ENCODE results near the gene SPRR3. TPM values are rescaled to one million over a fixed set of nuclear protein-coding genes. Genes with fewer than 3 reads are reported as not detected.
"Not testable (repeated sequence)": the region's sequence is repeated elsewhere in the genome, so short reads cannot be mapped to it uniquely, and the experiment has no call there.

Gene SPRR3
- total RNA-seq, 1 donor from 2014 or later = not detected

DNA sequence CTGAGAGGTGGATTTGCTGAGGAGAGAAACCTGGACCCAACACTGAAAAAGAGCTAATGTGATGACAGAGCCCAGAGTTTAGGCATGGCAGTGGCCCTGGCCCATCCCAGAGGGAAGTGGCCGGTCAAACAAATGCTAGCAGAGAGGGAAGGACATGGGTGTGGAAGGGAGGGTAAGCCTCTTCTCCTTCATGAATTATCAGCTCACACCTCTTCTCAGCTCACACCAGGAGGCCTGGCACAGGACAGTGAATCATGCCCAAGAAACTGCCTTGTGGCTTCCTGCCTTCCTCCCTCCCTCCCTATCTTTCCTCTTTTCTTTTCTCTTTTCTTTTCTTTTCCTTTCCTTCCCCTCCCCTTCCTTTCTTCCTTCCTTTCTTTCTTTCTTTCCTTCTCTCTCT is 1.3 kb upstream of the SPRR3 start:
- H3K9me3 Mint-ChIP-seq (ENCODE audit: low read depth) = peaks cover 9% of the 10 kb centered on the region

GRCh38 chr1:153011235-153011758 is 9.7 kb downstream of the SPRR3 start:
- not testable (repeated sequence) for H3K9me3 Mint-ChIP-seq (ENCODE audit: low read depth); DNase-seq (ENCODE audit: low spot score, unreplicated experiment); H3K27me3 Mint-ChIP-seq; H3K4me1 Mint-ChIP-seq (ENCODE audit: low read depth); H3K36me3 Mint-ChIP-seq (ENCODE audit: insufficient read depth); H3K27ac Mint-ChIP-seq; H3K4me3 Mint-ChIP-seq (ENCODE audit: low read depth)

More for the DNA sequence above, 1.3 kb upstream of the SPRR3 start:
- H3K4me1 Mint-ChIP-seq (ENCODE audit: low read depth) = peaks cover 10% of the 10 kb centered on the region
- no peak overlapping the region for H3K4me3 Mint-ChIP-seq (ENCODE audit: low read depth)
- H3K27ac Mint-ChIP-seq = no peak overlapping the region
- TF ChIP-seq CTCF (IDR thresholded peaks at IDR 0.05; ENCODE audit: unreplicated experiment) = no peak
- no peaks in the 10 kb centered on the region for H3K27me3 Mint-ChIP-seq
- H3K36me3 Mint-ChIP-seq (ENCODE audit: insufficient read depth) = no peaks in the 10 kb centered on the region
- DNase-seq (ENCODE audit: low spot score, unreplicated experiment) = no peak

- peaks cover 13% of the 10 kb centered on the region for H3K4me1 Mint-ChIP-seq (ENCODE audit: low read depth)
- not testable (repeated sequence) for H3K9me3 Mint-ChIP-seq (ENCODE audit: low read depth); H3K27ac Mint-ChIP-seq; H3K36me3 Mint-ChIP-seq (ENCODE audit: insufficient read depth); H3K27me3 Mint-ChIP-seq; DNase-seq (ENCODE audit: low spot score, unreplicated experiment); H3K4me3 Mint-ChIP-seq (ENCODE audit: low read depth)
Observed at GRCh38 chr1:153021829-153022228, 20.3 kb downstream of the SPRR3 start.

GRCh38 chr1:153022340-153022739 is 20.8 kb downstream of the SPRR3 start:
- not testable (repeated sequence) for H3K4me3 Mint-ChIP-seq (ENCODE audit: low read depth); H3K36me3 Mint-ChIP-seq (ENCODE audit: insufficient read depth); H3K27ac Mint-ChIP-seq; H3K27me3 Mint-ChIP-seq; DNase-seq (ENCODE audit: low spot score, unreplicated experiment); H3K9me3 Mint-ChIP-seq (ENCODE audit: low read depth)
- peaks cover 13% of the 10 kb centered on the region for H3K4me1 Mint-ChIP-seq (ENCODE audit: low read depth)

DNA sequence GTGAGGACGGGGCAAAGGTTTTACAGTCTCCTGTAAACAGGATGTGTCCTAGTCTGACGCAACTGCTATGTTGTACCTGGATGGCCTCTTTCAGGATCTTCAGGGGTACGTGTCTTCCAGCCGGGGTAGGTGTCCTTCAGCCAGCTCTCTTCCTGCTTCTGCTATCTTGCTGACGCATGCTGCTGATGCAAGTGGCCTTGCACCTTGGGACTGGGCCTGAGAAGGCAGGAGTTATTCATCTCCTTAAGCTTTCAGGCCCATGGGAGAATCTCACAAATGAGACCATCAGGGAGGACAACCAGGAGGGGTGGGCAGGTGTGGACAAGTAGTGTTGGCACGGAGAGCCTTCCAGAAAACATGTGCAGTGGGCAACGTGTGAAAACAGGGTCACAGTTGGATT is 21.6 kb downstream of the SPRR3 start:
- Mint-ChIP-seq H3K4me3 (ENCODE audit: low read depth) (no peak overlapping the region), H3K27ac (no peak overlapping the region), H3K36me3 (ENCODE audit: insufficient read depth) (no peaks in the 10 kb centered on the region), H3K27me3 (no peaks in the 10 kb centered on the region), H3K4me1 (ENCODE audit: low read depth) (peaks cover 13% of the 10 kb centered on the region), H3K9me3 (ENCODE audit: low read depth) (no peaks in the 10 kb centered on the region)
- DNase-seq (ENCODE audit: low spot score, unreplicated experiment) = no peak
- no peak for TF ChIP-seq CTCF (IDR thresholded peaks at IDR 0.05; ENCODE audit: unreplicated experiment)

DNA sequence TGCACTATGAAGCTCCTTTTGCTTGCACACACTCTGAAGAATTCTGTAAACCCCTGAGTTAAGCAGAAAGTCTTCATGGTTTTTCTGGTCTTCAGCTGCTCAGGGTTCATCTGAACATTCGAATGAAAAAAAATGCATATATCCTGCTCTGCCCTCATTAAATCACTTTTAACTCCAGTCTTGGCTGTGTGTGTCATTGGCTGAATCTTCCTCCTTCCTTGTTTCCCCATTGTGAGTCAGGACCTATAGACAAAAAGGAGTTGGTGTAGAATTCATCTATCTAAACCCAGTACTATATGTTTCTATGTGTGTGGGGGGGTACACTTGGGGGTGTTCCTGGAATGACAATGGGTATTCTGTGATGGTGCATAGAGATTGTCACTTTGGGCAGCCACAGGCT is 22.9 kb downstream of the SPRR3 start:
- Mint-ChIP-seq H3K4me3 (ENCODE audit: low read depth) (no peak overlapping the region), H3K9me3 (ENCODE audit: low read depth) (no peaks in the 10 kb centered on the region), H3K27ac (no peak overlapping the region), H3K36me3 (ENCODE audit: insufficient read depth) (no peaks in the 10 kb centered on the region), H3K27me3 (no peaks in the 10 kb centered on the region), H3K4me1 (ENCODE audit: low read depth) (peaks cover 13% of the 10 kb centered on the region)
- no peak for TF ChIP-seq CTCF (IDR thresholded peaks at IDR 0.05; ENCODE audit: unreplicated experiment)
- no peak for DNase-seq (ENCODE audit: low spot score, unreplicated experiment)

DNA sequence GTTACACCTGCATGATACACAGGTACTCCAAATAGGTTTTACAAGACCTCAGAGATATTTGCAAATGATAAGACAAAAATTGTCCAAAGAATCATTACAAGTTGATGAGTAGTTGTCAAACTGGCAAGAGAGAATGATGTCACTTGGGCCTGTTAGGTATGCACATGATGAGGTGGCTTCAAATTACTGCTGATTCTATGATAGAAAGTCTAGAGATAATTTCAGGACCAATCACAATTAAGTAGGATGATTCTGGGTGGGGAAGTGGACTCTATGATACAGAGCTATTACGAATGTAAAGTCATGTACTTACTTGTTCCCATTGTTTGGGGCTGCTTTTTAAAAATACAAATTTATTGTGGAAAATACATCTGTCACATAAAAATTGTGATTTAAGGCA is 24.2 kb downstream of the SPRR3 start:
- Mint-ChIP-seq H3K27me3 (no peaks in the 10 kb centered on the region), H3K27ac (no peak overlapping the region), H3K36me3 (ENCODE audit: insufficient read depth) (no peaks in the 10 kb centered on the region), H3K4me1 (ENCODE audit: low read depth) (peaks cover 11% of the 10 kb centered on the region), H3K4me3 (ENCODE audit: low read depth) (no peak overlapping the region), H3K9me3 (ENCODE audit: low read depth) (no peaks in the 10 kb centered on the region)
- DNase-seq (ENCODE audit: low spot score, unreplicated experiment) = no peak
- no peak for TF ChIP-seq CTCF (IDR thresholded peaks at IDR 0.05; ENCODE audit: unreplicated experiment)
